ENCODE measurements around the gene MEST.

GRCh38 chr7:130463553-130464434 lies 28.1 kb upstream of the MEST start:
- TF ChIP-seq CTCF (optimal IDR thresholded peaks at IDR 0.05 in 1 of 3, IDR thresholded peaks at IDR 0.05 in 1 of 3, conservative IDR thresholded peaks at IDR 0.05 in 1 of 3; ENCODE audit: extremely low read depth in 1 of 3, insufficient read depth in 2 of 3, low read length in 3 of 3), result no peak
- no peak for TF ChIP-seq EZH2 (IDR thresholded peaks at IDR 0.05; ENCODE audit: low read length)
